Caco-2 (cell line): ENCODE measurements around the gene ELMOD2. TPM values are rescaled to one million over a fixed set of nuclear protein-coding genes. Genes with fewer than 3 reads are reported as not detected.

ENCODE experiments used
- BruUV-seq: library from RNA; stranded (reverse); fragments of 400-500 nt; replicated peaks from 2 replicates; lab custom pipeline; 2021; lab: Mats Ljungman, UMichigan
- CTCF ChIA-PET: fragments of 300-600 bp; sonication (Branson Sonifier 250); formaldehyde crosslinking; loops from one replicate; lab custom pipeline; 2022; ENCODE audit warnings: antibody characterized with exemption; lab: Charles Lee
- POLR2A ChIA-PET: fragments of 300-600 bp; sonication (Branson Sonifier 250); formaldehyde crosslinking; loops from one replicate; lab custom pipeline; 2022; ENCODE audit warnings: antibody characterized with exemption; lab: Charles Lee
- DNase-seq, 2 experiments: peaks; one replicate each; pipeline versions ENCODE4 v3.0.0 to v3.0.0-alpha.2; 2020 to 2022
- H3K27me3 ChIP-seq: replicated peaks from 2 replicates; pipeline ENCODE4 v1.6.0; 2011; ENCODE audit warnings: low read length; ENCODE audit not compliant: control insufficient read depth, insufficient read depth
- H3K36me3 ChIP-seq: 2 replicates; pipeline ENCODE4 v1.5.1; 2011; ENCODE audit warnings: low read length; ENCODE audit not compliant: control insufficient read depth, insufficient read depth
- H3K4me1 ChIP-seq: fragments of 250-450 bp; sonication (Bioruptor Pico); 2 replicates; pipeline ENCODE4 v1.5.1; 2020; ENCODE audit warnings: mild to moderate bottlenecking
- H3K4me3 ChIP-seq: 2 replicates; pipeline ENCODE4 v1.5.1; 2011; ENCODE audit warnings: low read depth, mild to moderate bottlenecking, control low read depth, low read length
- H3K9me3 ChIP-seq: fragments of 250-450 bp; sonication (Bioruptor Pico); 2 replicates; pipeline ENCODE4 v1.5.1; 2020; ENCODE audit warnings: mild to moderate bottlenecking, moderate library complexity
- H3K27ac Mint-ChIP-seq: one replicate; pipeline ENCODE4 v1.8.0; 2022; ENCODE audit warnings: mixed read lengths; ENCODE audit not compliant: unreplicated experiment
- H3K27me3 Mint-ChIP-seq: one replicate; pipeline ENCODE4 v1.8.0; 2022; ENCODE audit warnings: mixed read lengths; ENCODE audit not compliant: insufficient read depth, unreplicated experiment
- H3K36me3 Mint-ChIP-seq: one replicate; pipeline ENCODE4 v1.8.0; 2022; ENCODE audit warnings: mild to moderate bottlenecking, mixed read lengths; ENCODE audit not compliant: insufficient read depth, unreplicated experiment
- H3K4me1 Mint-ChIP-seq: one replicate; pipeline ENCODE4 v1.8.0; 2022; ENCODE audit warnings: low read depth, mixed read lengths; ENCODE audit not compliant: unreplicated experiment
- H3K4me3 Mint-ChIP-seq: one replicate; pipeline ENCODE4 v1.8.0; 2022; ENCODE audit warnings: mild to moderate bottlenecking, moderate library complexity, mixed read lengths; ENCODE audit not compliant: unreplicated experiment
- H3K9me3 Mint-ChIP-seq: one replicate; pipeline ENCODE4 v1.8.0; 2022; ENCODE audit warnings: mixed read lengths; ENCODE audit not compliant: unreplicated experiment
- CTCF ChIP-seq, 2 experiments: fragments of 200-600 bp in 1 of 2; IDR thresholded peaks; 1 replicate in 1 of 2; 2 replicates in 1 of 2; pipeline versions ENCODE4 v1.5.1 to v1.8.0; 2011 to 2022; ENCODE audit warnings: antibody characterized with exemption in 1 of 2, control low read depth in 1 of 2, inconsistent platforms in 1 of 2, low read depth in 1 of 2, low read length in 1 of 2, mild to moderate bottlenecking in 1 of 2, moderate library complexity in 1 of 2; ENCODE audit not compliant: insufficient read depth in 1 of 2, severe bottlenecking in 1 of 2, unreplicated experiment in 1 of 2
- intact Hi-C: fragments of 100-400 bp; cut with micrococcal nuclease; formaldehyde crosslinking; loops from one replicate; pipeline ENCODE4 v1.10.0; 2022; ENCODE audit not compliant: unreplicated experiment
- total RNA-seq: library from RNA; stranded (reverse); gene quantifications from 2 replicates; pipeline ENCODE4 v1.2.3, GENCODE V29; 2022

Gene ELMOD2
- total RNA-seq, 1 experiment from 2014 or later: 28.1 TPM

- H3K9me3 ChIP-seq: no peaks in the 10 kb centered on the region
- no TSS peak for BruUV-seq
- DNase-seq: no peak
- ChIA-PET CTCF (no interaction called here), POLR2A (no interaction called here)
- Mint-ChIP-seq H3K27ac (no peak overlapping the region), H3K4me3 (no peak overlapping the region), H3K4me1 (no peaks in the 10 kb centered on the region), H3K9me3 (no peaks in the 10 kb centered on the region), H3K36me3 (no peaks in the 10 kb centered on the region), H3K27me3 (peaks cover 3% of the 10 kb centered on the region)
- H3K27me3 ChIP-seq: no peaks in the 10 kb centered on the region
- no peaks in the 10 kb centered on the region for H3K36me3 ChIP-seq
- TF ChIP-seq CTCF (IDR thresholded peaks at IDR 0.05; ENCODE audit: insufficient read depth in 1 of 2, low read depth in 1 of 2, low read length in 1 of 2, severe bottlenecking in 1 of 2, unreplicated experiment in 1 of 2): no peak
- no peaks in the 10 kb centered on the region for H3K4me1 ChIP-seq
- no peak overlapping the region for H3K4me3 ChIP-seq
- intact Hi-C loops: no loop called here
Measured at GRCh38 chr4:140556372-140557085, 32.6 kb downstream of the ELMOD2 start.

- Mint-ChIP-seq H3K4me1 (no peaks in the 10 kb centered on the region), H3K4me3 (no peak overlapping the region), H3K9me3 (no peaks in the 10 kb centered on the region), H3K36me3 (no peaks in the 10 kb centered on the region), H3K27ac (no peak overlapping the region), H3K27me3 (peaks cover 3% of the 10 kb centered on the region)
- Histone ChIP-seq H3K27me3 (no peaks in the 10 kb centered on the region), H3K4me1 (no peaks in the 10 kb centered on the region), H3K36me3 (no peaks in the 10 kb centered on the region), H3K4me3 (no peak overlapping the region), H3K9me3 (no peaks in the 10 kb centered on the region)
- ChIA-PET CTCF (no interaction called here), POLR2A (no interaction called here)
- BruUV-seq: no TSS peak
- no peak for TF ChIP-seq CTCF (IDR thresholded peaks at IDR 0.05; ENCODE audit: insufficient read depth in 1 of 2, low read depth in 1 of 2, low read length in 1 of 2, severe bottlenecking in 1 of 2, unreplicated experiment in 1 of 2)
- intact Hi-C loops: no loop called here
- no peak for DNase-seq
Measured at GRCh38 chr4:140557831-140558435, 34.0 kb downstream of the ELMOD2 start.

GRCh38 chr4:140559696-140560095, 35.7 kb downstream of the ELMOD2 start:
- ChIA-PET POLR2A (no interaction called here), CTCF (no interaction called here)
- H3K4me1 ChIP-seq: no peaks in the 10 kb centered on the region
- H3K9me3 ChIP-seq: no peaks in the 10 kb centered on the region
- Mint-ChIP-seq H3K4me3 (no peak overlapping the region), H3K27ac (no peak overlapping the region), H3K36me3 (no peaks in the 10 kb centered on the region), H3K4me1 (no peaks in the 10 kb centered on the region), H3K27me3 (peaks cover 3% of the 10 kb centered on the region), H3K9me3 (no peaks in the 10 kb centered on the region)
- intact Hi-C loops: no loop called here
- no TSS peak for BruUV-seq
- DNase-seq: no peak
- no peaks in the 10 kb centered on the region for H3K36me3 ChIP-seq
- H3K27me3 ChIP-seq: no peaks in the 10 kb centered on the region
- no peak for TF ChIP-seq CTCF (IDR thresholded peaks at IDR 0.05; ENCODE audit: insufficient read depth in 1 of 2, low read depth in 1 of 2, low read length in 1 of 2, severe bottlenecking in 1 of 2, unreplicated experiment in 1 of 2)
- no peak overlapping the region for H3K4me3 ChIP-seq
